Hepatocyte (in vitro differentiated cells): ENCODE data around the gene SLC2A4.

ENCODE experiments used
- EZH2 ChIP-seq: fragments of 200-600 bp; sonication (generic); IDR thresholded peaks from 2 replicates; pipeline ENCODE4 v1.6.1; 2016; ENCODE audit warnings: antibody characterized with exemption, mild to moderate bottlenecking, borderline replicate concordance
- EZH2phosphoT487 ChIP-seq: fragments of 200-600 bp; sonication (generic); IDR thresholded peaks from one replicate; pipeline ENCODE4 v1.6.1; 2018; ENCODE audit warnings: antibody characterized with exemption, mild to moderate bottlenecking, low read depth, moderate library complexity; ENCODE audit not compliant: unreplicated experiment, severe bottlenecking
- TF ChIP-seq, protein P1 (sequence below): fragments of 200-600 bp; sonication (generic); IDR thresholded peaks from 2 replicates; pipeline ENCODE4 v1.5.1; 2016; ENCODE audit warnings: antibody characterized with exemption, mild to moderate bottlenecking; ENCODE audit not compliant: poor library complexity

GRCh38 chr17:7295230-7296180, 14.0 kb downstream of the SLC2A4 start:
- TF ChIP-seq EZH2 (no peak), EZH2phosphoT487 (no peak)
- TF ChIP-seq, protein P1, sequence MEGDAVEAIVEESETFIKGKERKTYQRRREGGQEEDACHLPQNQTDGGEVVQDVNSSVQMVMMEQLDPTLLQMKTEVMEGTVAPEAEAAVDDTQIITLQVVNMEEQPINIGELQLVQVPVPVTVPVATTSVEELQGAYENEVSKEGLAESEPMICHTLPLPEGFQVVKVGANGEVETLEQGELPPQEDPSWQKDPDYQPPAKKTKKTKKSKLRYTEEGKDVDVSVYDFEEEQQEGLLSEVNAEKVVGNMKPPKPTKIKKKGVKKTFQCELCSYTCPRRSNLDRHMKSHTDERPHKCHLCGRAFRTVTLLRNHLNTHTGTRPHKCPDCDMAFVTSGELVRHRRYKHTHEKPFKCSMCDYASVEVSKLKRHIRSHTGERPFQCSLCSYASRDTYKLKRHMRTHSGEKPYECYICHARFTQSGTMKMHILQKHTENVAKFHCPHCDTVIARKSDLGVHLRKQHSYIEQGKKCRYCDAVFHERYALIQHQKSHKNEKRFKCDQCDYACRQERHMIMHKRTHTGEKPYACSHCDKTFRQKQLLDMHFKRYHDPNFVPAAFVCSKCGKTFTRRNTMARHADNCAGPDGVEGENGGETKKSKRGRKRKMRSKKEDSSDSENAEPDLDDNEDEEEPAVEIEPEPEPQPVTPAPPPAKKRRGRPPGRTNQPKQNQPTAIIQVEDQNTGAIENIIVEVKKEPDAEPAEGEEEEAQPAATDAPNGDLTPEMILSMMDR: no peak
